DND-41 (cell line): Measurements from ENCODE around the gene PNPLA1.

ENCODE experiments used
- EZH2 ChIP-seq: IDR thresholded peaks from 3 replicates; pipeline ENCODE4 v1.6.1; 2012; ENCODE audit warnings: borderline replicate concordance, low read depth, mild to moderate bottlenecking, moderate library complexity, low read length, inconsistent platforms; ENCODE audit not compliant: severe bottlenecking
- TF ChIP-seq, protein P1 (sequence below): IDR thresholded peaks from 2 replicates; pipeline ENCODE4 v1.5.1; 2012; ENCODE audit warnings: borderline replicate concordance, low read length, moderate library complexity, mild to moderate bottlenecking; ENCODE audit not compliant: poor library complexity, severe bottlenecking; ENCODE audit errors: extremely low read depth

DNA sequence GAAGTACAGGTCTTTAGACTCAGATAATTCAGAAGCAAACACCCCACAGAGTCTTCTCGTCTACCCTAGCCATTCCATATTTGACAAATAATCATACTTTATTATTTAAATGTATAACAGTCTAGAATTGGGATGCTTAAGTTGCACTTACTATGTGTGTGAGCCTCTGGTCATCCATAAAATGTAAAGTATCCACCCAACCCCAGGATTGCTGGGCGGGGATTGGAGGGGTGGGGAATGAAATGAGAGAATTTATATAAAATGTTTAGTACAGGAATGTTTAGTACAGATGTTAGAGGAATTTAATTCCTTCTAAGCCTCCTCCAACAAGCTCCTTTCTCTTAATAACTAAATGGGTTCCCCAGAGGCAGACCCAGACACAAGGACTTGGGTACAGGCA lies 50.0 kb downstream of the PNPLA1 start:
- TF ChIP-seq, protein P1, sequence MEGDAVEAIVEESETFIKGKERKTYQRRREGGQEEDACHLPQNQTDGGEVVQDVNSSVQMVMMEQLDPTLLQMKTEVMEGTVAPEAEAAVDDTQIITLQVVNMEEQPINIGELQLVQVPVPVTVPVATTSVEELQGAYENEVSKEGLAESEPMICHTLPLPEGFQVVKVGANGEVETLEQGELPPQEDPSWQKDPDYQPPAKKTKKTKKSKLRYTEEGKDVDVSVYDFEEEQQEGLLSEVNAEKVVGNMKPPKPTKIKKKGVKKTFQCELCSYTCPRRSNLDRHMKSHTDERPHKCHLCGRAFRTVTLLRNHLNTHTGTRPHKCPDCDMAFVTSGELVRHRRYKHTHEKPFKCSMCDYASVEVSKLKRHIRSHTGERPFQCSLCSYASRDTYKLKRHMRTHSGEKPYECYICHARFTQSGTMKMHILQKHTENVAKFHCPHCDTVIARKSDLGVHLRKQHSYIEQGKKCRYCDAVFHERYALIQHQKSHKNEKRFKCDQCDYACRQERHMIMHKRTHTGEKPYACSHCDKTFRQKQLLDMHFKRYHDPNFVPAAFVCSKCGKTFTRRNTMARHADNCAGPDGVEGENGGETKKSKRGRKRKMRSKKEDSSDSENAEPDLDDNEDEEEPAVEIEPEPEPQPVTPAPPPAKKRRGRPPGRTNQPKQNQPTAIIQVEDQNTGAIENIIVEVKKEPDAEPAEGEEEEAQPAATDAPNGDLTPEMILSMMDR: no peak
- no peak for TF ChIP-seq EZH2
